Gastroesophageal sphincter (tissue), 4 donors: ENCODE data around the gene DDRGK1. TPM values are rescaled to one million over a fixed set of nuclear protein-coding genes. Genes with fewer than 3 reads are reported as not detected.

Experiments used
- ATAC-seq: fragments of 150-250 bp; one replicate; pipeline ENCODE4 v1.9.1; 2016; ENCODE audit warnings: mild to moderate bottlenecking, moderate library complexity
- H3K27ac ChIP-seq, 4 donors: fragments of 200-600 bp; sonication (generic) in 3 of 4; 1 replicate in 3 of 4; 2 replicates in 1 of 4; pipeline ENCODE4 v1.5.1; 2016 to 2019
- H3K27me3 ChIP-seq: fragments of 200-600 bp; sonication (generic); one replicate; pipeline ENCODE4 v1.5.1; 2019
- H3K36me3 ChIP-seq, 2 donors: fragments of 200-600 bp; sonication (generic); one replicate each; pipeline ENCODE4 v1.5.1; 2019; ENCODE audit warnings: control low read depth in 1 of 2
- H3K4me1 ChIP-seq, 3 donors: fragments of 200-600 bp; sonication (generic); 1 replicate in 2 of 3; 2 replicates in 1 of 3; pipeline ENCODE4 v1.5.1; 2016 to 2019; ENCODE audit warnings: control low read depth in 2 of 3
- H3K4me3 ChIP-seq, 2 donors: fragments of 200-600 bp; sonication (generic); one replicate each; pipeline ENCODE4 v1.5.1; 2019; ENCODE audit warnings: mild to moderate bottlenecking in 1 of 2, moderate library complexity in 1 of 2
- H3K9me3 ChIP-seq, 3 donors: fragments of 200-600 bp; sonication (generic); one replicate each; pipeline ENCODE4 v1.5.1; 2017 to 2019; ENCODE audit warnings: control low read depth in 2 of 3
- CTCF ChIP-seq, 4 experiments: fragments of 200-600 bp in 2 of 4; fragments of 450-650 bp in 2 of 4; sonication (generic) in 1 of 4; IDR thresholded peaks; one replicate each; pipeline ENCODE4 v1.5.1; 2017 to 2019; ENCODE audit warnings: antibody characterized with exemption in 4 of 4, mild to moderate bottlenecking in 2 of 4, moderate library complexity in 2 of 4
- EP300 ChIP-seq: sonication (generic); formaldehyde crosslinking; IDR thresholded peaks from one replicate; pipeline ENCODE4 v1.6.1; 2017; ENCODE audit warnings: antibody characterized with exemption, mild to moderate bottlenecking
- POLR2A ChIP-seq, 2 donors: fragments of 450-650 bp; IDR thresholded peaks; one replicate each; pipeline ENCODE4 v1.6.1; 2017; ENCODE audit warnings: antibody characterized with exemption in 2 of 2, mild to moderate bottlenecking in 2 of 2, moderate library complexity in 1 of 2
- POLR2AphosphoS5 ChIP-seq: sonication (generic); formaldehyde crosslinking; IDR thresholded peaks from one replicate; pipeline ENCODE4 v1.6.1; 2017; ENCODE audit warnings: antibody characterized with exemption
- WGBS, 2 donors: methylation state at CpG; one replicate each; pipeline ENCODE4 v1.1.5; 2018; ENCODE audit warnings: low coverage in 1 of 2; 5-methylcytosine and 5-hydroxymethylcytosine counted together
- total RNA-seq, 4 donors: library from RNA; depleted of rRNA; stranded (reverse); fragments of >200 nt; gene quantifications; one replicate each; pipeline ENCODE4 v1.1.0, GENCODE V29; 2016

DDRGK1 gene
- total RNA-seq, 4 donors from 2014 or later, result 62.0 to 82.5 (median 69.8) TPM

GRCh38 chr20:3226093-3226492, 21.6 kb upstream of the DDRGK1 start:
- WGBS, 2 donors, result 92 to 96% methylated on average over 3 to 7 of the region's 10 CpGs
- no peak for ATAC-seq
- H3K27me3 ChIP-seq, result no peaks in the 10 kb centered on the region
- H3K4me1 ChIP-seq, result no peaks in the 10 kb centered on the region
- no peak overlapping the region for H3K4me3 ChIP-seq
- TF ChIP-seq POLR2AphosphoS5, result no peak
- peaks cover 0 to 50% of the 10 kb centered on the region in 2 donors for H3K36me3 ChIP-seq
- H3K9me3 ChIP-seq, result no peaks in the 10 kb centered on the region
- no peak overlapping the region for H3K27ac ChIP-seq

- ATAC-seq, result no peak
- no peaks in the 10 kb centered on the region for H3K4me1 ChIP-seq
- H3K36me3 ChIP-seq, result peaks cover 0 to 62% of the 10 kb centered on the region in 2 donors
- no peaks in the 10 kb centered on the region for H3K27me3 ChIP-seq
- TF ChIP-seq EP300 (no peak), CTCF (IDR thresholded peaks at IDR 0.05) (no peak), POLR2AphosphoS5 (no peak), POLR2A (IDR thresholded peaks at IDR 0.05) (no peak)
- no peaks in the 10 kb centered on the region for H3K9me3 ChIP-seq
- H3K27ac ChIP-seq, result no peak overlapping the region
- no peak overlapping the region for H3K4me3 ChIP-seq
- WGBS, 2 donors, result 40 to 100% methylated on average over 1 of the region's 8 CpGs
Observed at GRCh38 chr20:3224681-3225421, 20.4 kb upstream of the DDRGK1 start.

GRCh38 chr20:3223994-3224680, 19.7 kb upstream of the DDRGK1 start:
- H3K36me3 ChIP-seq, result peaks cover 0 to 69% of the 10 kb centered on the region in 2 donors
- H3K4me3 ChIP-seq, result no peak overlapping the region
- TF ChIP-seq POLR2A (IDR thresholded peaks at IDR 0.05) (no peak), CTCF (IDR thresholded peaks at IDR 0.05) (no peak), POLR2AphosphoS5 (no peak)
- no peaks in the 10 kb centered on the region for H3K4me1 ChIP-seq
- no peaks in the 10 kb centered on the region for H3K9me3 ChIP-seq
- H3K27me3 ChIP-seq, result no peaks in the 10 kb centered on the region
- H3K27ac ChIP-seq, result no peak overlapping the region
- ATAC-seq, result no peak
- WGBS, 2 donors, result 100% methylated on average over 2 of the region's 20 CpGs; no CpG with 5 or more reads in 1 of the 2 donors

- Histone ChIP-seq H3K9me3 (no peaks in the 10 kb centered on the region), H3K4me3 (no peak overlapping the region), H3K4me1 (peaks cover 0 to 2% (median under 1%) of the 10 kb centered on the region in 3 donors), H3K27me3 (no peaks in the 10 kb centered on the region), H3K36me3 (peaks cover 0 to 69% of the 10 kb centered on the region in 2 donors), H3K27ac (no peak overlapping the region)
- TF ChIP-seq POLR2AphosphoS5 (no peak), POLR2A (IDR thresholded peaks at IDR 0.05) (no peak), EP300 (no peak), CTCF (IDR thresholded peaks at IDR 0.05) (no peak)
- WGBS, 2 donors, result 90% methylated on average over 3 of the region's 6 CpGs; no CpG with 5 or more reads in 1 of the 2 donors
- ATAC-seq, result no peak
Observed at GRCh38 chr20:3223651-3223993, 19.1 kb upstream of the DDRGK1 start.

GRCh38 chr20:3222635-3223600, 18.4 kb upstream of the DDRGK1 start:
- Histone ChIP-seq H3K27ac (no peak overlapping the region), H3K36me3 (peaks cover 0 to 72% of the 10 kb centered on the region in 2 donors), H3K9me3 (no peaks in the 10 kb centered on the region), H3K27me3 (no peaks in the 10 kb centered on the region), H3K4me3 (no peak overlapping the region), H3K4me1 (peaks cover 0 to 8% (median 6%) of the 10 kb centered on the region in 3 donors)
- TF ChIP-seq EP300 (no peak), CTCF (IDR thresholded peaks at IDR 0.05) (no peak), POLR2A (IDR thresholded peaks at IDR 0.05) (no peak)
- 47% methylated on average over 3 of the region's 25 CpGs; no CpG with 5 or more reads in 1 of the 2 donors for WGBS, 2 donors
- ATAC-seq, result no peak
